GM12878 (cell line): ENCODE measurements around the gene ZDHHC11. TPM values are rescaled to one million over a fixed set of nuclear protein-coding genes. Genes with fewer than 3 reads are reported as not detected.
"Not testable (repeated sequence)": the region's sequence is repeated elsewhere in the genome, so short reads cannot be mapped to it uniquely, and the experiment has no call there.

ENCODE experiments used
- ATAC-seq: fragments of 200-7000 bp; cut with Tn5 transposase; 3 replicates; pipeline ENCODE4 v1.9.1; 2020; ENCODE audit warnings: mild to moderate bottlenecking, moderate library complexity
- BruUV-seq: library from RNA; stranded (reverse); fragments of 400-500 nt; replicated peaks from 2 replicates; lab custom pipeline; 2021; lab: Mats Ljungman, UMichigan
- CTCF ChIA-PET: fragments of 300-600 bp; sonication (Branson Sonifier 250); formaldehyde crosslinking; extraction: SDS; loops from one replicate; lab custom pipeline; 2021; ENCODE audit warnings: inconsistent platforms; lab: Yijun Ruan, JAX
- POLR2A ChIA-PET: fragments of 350-600 bp; formaldehyde crosslinking; extraction: SDS; loops from one replicate; lab custom pipeline; 2021; ENCODE audit warnings: inconsistent platforms; lab: Charles Lee
- RAD21 ChIA-PET: fragments of 300-600 bp; sonication (Branson Sonifier 250); formaldehyde crosslinking; loops from one replicate; lab custom pipeline; 2023; ENCODE audit warnings: antibody characterized with exemption; ENCODE audit not compliant: unreplicated experiment; lab: Charles Lee
- SMC1A ChIA-PET: fragments of 300-600 bp; sonication (Branson Sonifier 250); formaldehyde crosslinking; loops from one replicate; lab custom pipeline; 2023; ENCODE audit not compliant: unreplicated experiment, uncharacterized antibody; lab: Charles Lee
- DNase-seq: peaks from one replicate; pipeline ENCODE4 v3.0.0-alpha.2; 2011; ENCODE audit warnings: low read depth, low spot score
- FAIRE-seq: peaks from 3 replicates; lab custom pipeline; 2011; peaks lifted over from hg19 to GRCh38; lab: Jason Lieb, UNC
- H2AFZ ChIP-seq: 2 replicates; pipeline ENCODE4 v1.6.0; 2011; ENCODE audit warnings: low read depth, low read length, control low read depth; ENCODE audit not compliant: control insufficient read depth
- H3K27ac ChIP-seq: 2 replicates; pipeline ENCODE4 v1.5.1; 2011; ENCODE audit warnings: control low read depth; ENCODE audit not compliant: control insufficient read depth, insufficient read depth
- H3K27me3 ChIP-seq, 2 experiments: replicated peaks in 1 of 2; 2 replicates each; pipeline versions ENCODE4 v1.6.0 to v1.6.1; 2011; ENCODE audit warnings: low read length in 1 of 2; ENCODE audit not compliant: control insufficient read depth in 2 of 2, insufficient read depth in 2 of 2
- H3K36me3 ChIP-seq, 2 experiments: 2 replicates each; pipeline ENCODE4 v1.5.1; 2011; ENCODE audit warnings: low read length in 1 of 2; ENCODE audit not compliant: control insufficient read depth in 2 of 2, insufficient read depth in 2 of 2
- H3K4me1 ChIP-seq: 2 replicates; pipeline ENCODE4 v1.6.1; 2011; ENCODE audit warnings: mild to moderate bottlenecking, low read length, moderate library complexity, mixed read lengths; ENCODE audit not compliant: control insufficient read depth, insufficient read depth
- H3K4me2 ChIP-seq: 2 replicates; pipeline ENCODE4 v1.6.0; 2011; ENCODE audit warnings: control low read depth; ENCODE audit not compliant: control insufficient read depth, insufficient read depth
- H3K4me3 ChIP-seq: fragments of 200-600 bp; sonication (generic); 2 replicates; pipeline ENCODE4 v1.5.1; 2016
- H3K79me2 ChIP-seq: 2 replicates; pipeline ENCODE4 v1.6.0; 2011; ENCODE audit warnings: low read length; ENCODE audit not compliant: control insufficient read depth, insufficient read depth
- H3K9ac ChIP-seq: 2 replicates; pipeline ENCODE4 v1.8.0; 2011; ENCODE audit warnings: low read length, control low read depth, mixed read lengths; ENCODE audit not compliant: control insufficient read depth, insufficient read depth
- H3K9me3 ChIP-seq: replicated peaks from 3 replicates; pipeline ENCODE4 v1.5.1; 2011; ENCODE audit warnings: mild to moderate bottlenecking, low read length; ENCODE audit not compliant: control insufficient read depth, insufficient read depth
- H4K20me1 ChIP-seq: 2 replicates; pipeline ENCODE4 v1.6.0; 2011; ENCODE audit not compliant: control insufficient read depth, insufficient read depth
- WGBS: methylation state at CpG from one replicate; pipeline ENCODE4 v1.1.6; 2016; ENCODE audit warnings: low lambda C conversion rate; ENCODE audit not compliant: insufficient replicate concordance, insufficient coverage; ENCODE audit errors: missing lambda C conversion rate; 5-methylcytosine and 5-hydroxymethylcytosine counted together
- in situ Hi-C: fragments of 300-500 bp; cut with MboI; formaldehyde crosslinking; loops from 9 replicates; pipeline ENCODE4 v1.14.3; 2018; ENCODE audit warnings: mixed read lengths
- intact Hi-C: fragments of 100-400 bp; cut with micrococcal nuclease; formaldehyde crosslinking; loops from one replicate; pipeline ENCODE4 v1.14.2; 2022; ENCODE audit not compliant: unreplicated experiment
- polyA plus RNA-seq, 11 experiments: library from polyadenylated mRNA; depleted of rRNA in 4 of 11; unstranded in 6 of 11; stranded (reverse) in 5 of 11; fragments of >200 nt; fragmentation: Nextera tagmentation in 4 of 11; fragmentation: Illumina TruSeq in 1 of 11; extraction: Ambion mirVana in 4 of 11; extraction: Trizol in 1 of 11; gene quantifications; 1 replicate in 1 of 11; 2 replicates in 10 of 11; pipeline versions ENCODE4 v1.2.1 to v1.2.3, GENCODE V29; 2011 to 2016; ENCODE audit warnings: inconsistent platforms in 2 of 11, missing spikeins in 2 of 11, low read depth in 1 of 11
- total RNA-seq, 4 experiments: library from RNA; depleted of rRNA in 3 of 4; stranded (reverse); fragments of >200 nt in 3 of 4; fragmentation: Illumina TruSeq in 1 of 4; extraction: Trizol in 1 of 4; gene quantifications; 2 replicates each; pipeline versions ENCODE4 v1.2.1 to v1.2.3, GENCODE V29; 2013 to 2021

The ZDHHC11 gene
- total and polyA plus RNA-seq, 10 of the 15 experiments (the other 5 are each of a cell fraction or from before 2014, with no cell fraction given) = 0.04 to 1.4 (median 0.30) TPM

DNA sequence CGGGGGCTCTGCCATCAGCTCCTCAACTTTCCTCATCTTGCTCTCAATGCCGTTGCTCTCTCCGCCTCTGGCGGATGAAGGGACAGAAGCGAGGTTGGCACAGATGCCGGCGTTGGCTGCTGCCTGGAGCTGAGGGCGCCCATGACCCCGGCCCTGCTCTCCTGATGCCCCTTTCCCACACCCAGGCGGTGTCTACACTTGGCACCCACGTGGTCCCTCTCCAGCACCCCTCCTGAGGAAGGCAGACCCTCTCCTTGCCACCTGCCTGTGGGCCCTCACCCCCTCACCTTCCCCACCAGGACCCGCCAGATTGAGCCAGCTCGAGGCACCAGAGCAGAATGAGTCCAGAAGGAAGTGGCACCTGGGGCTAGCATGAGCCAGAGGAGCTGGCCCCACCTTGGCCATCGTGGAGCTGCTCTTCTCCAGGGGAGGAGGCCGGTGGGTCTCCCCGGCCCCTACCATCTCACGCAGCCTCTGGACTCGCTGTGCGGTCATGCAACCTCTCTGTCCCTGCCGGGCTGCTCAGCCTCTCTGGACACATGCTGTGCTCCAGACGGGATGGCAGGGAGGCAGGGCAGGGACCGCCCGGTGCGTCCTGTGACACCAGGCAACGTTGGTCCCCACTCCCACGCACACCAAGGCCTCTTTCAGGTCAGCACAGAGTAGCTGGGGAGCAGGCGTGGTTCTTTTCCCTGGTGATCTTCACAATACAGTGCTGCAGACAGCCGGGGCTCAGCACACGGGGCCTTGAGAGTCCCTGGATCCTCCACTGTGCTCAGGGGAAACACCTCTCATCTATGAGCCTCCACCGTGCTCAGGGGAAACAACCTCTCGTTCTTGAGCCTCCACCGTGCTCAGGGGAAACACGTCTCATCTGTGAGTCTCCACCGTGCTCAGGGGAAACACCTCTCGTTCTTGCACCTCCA, 4.8 kb downstream of the ZDHHC11 start:
- FAIRE-seq, in situ Hi-C loops, RAD21 ChIA-PET: not testable (repeated sequence)

DNA sequence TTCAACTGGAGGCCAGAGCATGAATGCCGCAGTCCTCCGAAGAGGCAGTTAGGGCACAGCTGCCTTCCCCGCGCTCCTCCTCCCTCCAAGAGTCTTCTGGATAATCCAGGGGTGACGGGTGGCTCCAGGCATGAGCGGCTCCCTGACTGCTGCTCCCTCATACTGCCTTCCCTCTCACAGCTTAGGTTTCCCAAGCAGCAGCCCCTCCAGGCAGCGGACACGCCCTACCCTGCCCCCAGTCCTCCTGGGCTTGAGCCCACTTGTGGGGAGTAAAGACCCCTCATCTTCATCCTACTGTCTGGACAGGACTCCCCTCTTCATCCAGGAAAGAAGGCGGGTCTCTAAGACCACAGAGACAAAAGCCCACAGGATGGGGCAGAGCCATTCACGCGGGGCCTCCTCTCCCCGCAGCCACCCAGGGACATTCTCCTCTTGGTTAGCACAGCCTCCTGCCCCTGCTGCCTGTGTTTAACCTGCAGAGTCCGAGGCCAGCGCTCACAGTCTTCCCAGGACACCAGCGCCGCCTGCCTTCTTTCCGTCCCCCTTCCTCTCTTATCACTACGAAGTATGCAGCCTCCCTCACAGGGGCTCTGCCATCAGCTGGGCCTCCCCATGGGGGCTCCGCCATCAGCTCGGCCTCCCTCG, 5.6 kb downstream of the ZDHHC11 start:
- CTCF ChIA-PET, H3K27me3 ChIP-seq, FAIRE-seq, H3K4me1 ChIP-seq, H3K4me3 ChIP-seq, H3K4me2 ChIP-seq, H3K36me3 ChIP-seq, H2AFZ ChIP-seq, BruUV-seq, H3K9me3 ChIP-seq, intact Hi-C loops, DNase-seq, in situ Hi-C loops, POLR2A ChIA-PET, H3K9ac ChIP-seq, RAD21 ChIA-PET, ATAC-seq, H3K79me2 ChIP-seq, H4K20me1 ChIP-seq, SMC1A ChIA-PET, H3K27ac ChIP-seq: not testable (repeated sequence)
- 85% methylated on average over 12 of the region's 21 CpGs for WGBS

More for the DNA sequence above, 4.8 kb downstream of the ZDHHC11 start:
- H3K4me3 ChIP-seq, H3K9me3 ChIP-seq, H3K79me2 ChIP-seq, POLR2A ChIA-PET, H3K4me2 ChIP-seq, H3K27me3 ChIP-seq, H2AFZ ChIP-seq, H4K20me1 ChIP-seq, DNase-seq, intact Hi-C loops, H3K27ac ChIP-seq, H3K4me1 ChIP-seq, CTCF ChIA-PET, H3K36me3 ChIP-seq, BruUV-seq, SMC1A ChIA-PET, H3K9ac ChIP-seq: not testable (repeated sequence)
- peak; percentile 45 for ATAC-seq
- WGBS = 52% methylated on average over 10 of the region's 35 CpGs

DNA sequence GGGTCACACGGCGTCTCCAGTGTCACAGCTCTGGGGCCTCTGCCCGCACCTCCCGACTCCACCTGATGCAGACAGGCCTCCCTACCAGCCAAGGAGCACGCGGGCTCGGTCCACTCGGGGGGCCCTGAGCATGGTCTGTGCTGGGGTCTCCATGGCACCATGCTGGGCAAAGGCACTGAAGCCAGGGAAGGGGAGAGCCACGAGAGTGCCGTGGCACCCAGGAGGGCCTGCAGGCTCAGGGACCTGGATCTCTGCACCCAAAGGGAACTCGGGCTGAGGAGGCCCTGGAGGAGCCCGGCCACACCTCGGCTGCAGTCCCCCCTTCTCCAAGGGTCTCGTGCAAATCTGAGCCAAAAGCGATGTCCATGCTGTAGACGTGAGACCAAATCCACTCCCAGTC, 6.4 kb downstream of the ZDHHC11 start:
- FAIRE-seq, H3K27ac ChIP-seq, H3K9ac ChIP-seq, H3K4me1 ChIP-seq, intact Hi-C loops, DNase-seq, in situ Hi-C loops, H4K20me1 ChIP-seq, H3K27me3 ChIP-seq, RAD21 ChIA-PET, H3K4me3 ChIP-seq, POLR2A ChIA-PET, H2AFZ ChIP-seq, SMC1A ChIA-PET, ATAC-seq, H3K9me3 ChIP-seq, H3K4me2 ChIP-seq, H3K36me3 ChIP-seq, H3K79me2 ChIP-seq, BruUV-seq, CTCF ChIA-PET: not testable (repeated sequence)
- WGBS = 62% methylated on average over 12 of the region's 16 CpGs
